PC-3 (cell line): Measurements from ENCODE around the gene EXOC4.

Experiments
- CTCF ChIP-seq: fragments of 300-600 bp; sonication (generic); conservative IDR thresholded peaks from 2 replicates; pipeline ENCODE4 v1.5.1; 2017; ENCODE audit warnings: antibody characterized with exemption, low read depth, mild to moderate bottlenecking, low read length
- EZH2 ChIP-seq: fragments of 300-600 bp; sonication (generic); IDR thresholded peaks from one replicate; pipeline ENCODE4 v1.6.1; 2017; ENCODE audit warnings: antibody characterized with exemption, mild to moderate bottlenecking, low read length; ENCODE audit not compliant: unreplicated experiment

- no peak for TF ChIP-seq EZH2
- no peak for TF ChIP-seq CTCF
Measured at GRCh38 chr7:133339772-133340171, 86.9 kb downstream of the EXOC4 start.
